RCC 7860 (cell line): ENCODE measurements around the gene CEP83.
"Not testable (repeated sequence)": the region's sequence is repeated elsewhere in the genome, so short reads cannot be mapped to it uniquely, and the experiment has no call there.

Source experiments
- DNase-seq: peaks from one replicate; pipeline ENCODE4 v3.0.0-alpha.2; 2015; ENCODE audit warnings: low spot score
- FAIRE-seq: peaks from 2 replicates; lab custom pipeline; 2012; peaks lifted over from hg19 to GRCh38; lab: Jason Lieb, UNC

CEP83 gene, protein sequence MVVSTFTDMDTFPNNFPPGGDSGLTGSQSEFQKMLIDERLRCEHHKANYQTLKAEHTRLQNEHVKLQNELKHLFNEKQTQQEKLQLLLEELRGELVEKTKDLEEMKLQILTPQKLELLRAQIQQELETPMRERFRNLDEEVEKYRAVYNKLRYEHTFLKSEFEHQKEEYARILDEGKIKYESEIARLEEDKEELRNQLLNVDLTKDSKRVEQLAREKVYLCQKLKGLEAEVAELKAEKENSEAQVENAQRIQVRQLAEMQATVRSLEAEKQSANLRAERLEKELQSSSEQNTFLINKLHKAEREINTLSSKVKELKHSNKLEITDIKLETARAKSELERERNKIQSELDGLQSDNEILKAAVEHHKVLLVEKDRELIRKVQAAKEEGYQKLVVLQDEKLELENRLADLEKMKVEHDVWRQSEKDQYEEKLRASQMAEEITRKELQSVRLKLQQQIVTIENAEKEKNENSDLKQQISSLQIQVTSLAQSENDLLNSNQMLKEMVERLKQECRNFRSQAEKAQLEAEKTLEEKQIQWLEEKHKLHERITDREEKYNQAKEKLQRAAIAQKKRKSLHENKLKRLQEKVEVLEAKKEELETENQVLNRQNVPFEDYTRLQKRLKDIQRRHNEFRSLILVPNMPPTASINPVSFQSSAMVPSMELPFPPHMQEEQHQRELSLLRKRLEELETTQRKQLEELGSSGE

GRCh38 chr12:94459728-94460615, at the start of gene CEP83:
CEP83 (minus strand) TSS chr12:94459867; CDS start chr12:94412490, 47,377 bp downstream.
- FAIRE-seq (peak; percentile 30), DNase-seq (peak; percentile 76)

- no peak for DNase-seq
- no peak for FAIRE-seq
Measured at GRCh38 chr12:94509317-94509716, 49.6 kb upstream of the CEP83 start.

GRCh38 chr12:94507455-94507854, 47.8 kb upstream of the CEP83 start:
- FAIRE-seq (no peak), DNase-seq (no peak)

DNA sequence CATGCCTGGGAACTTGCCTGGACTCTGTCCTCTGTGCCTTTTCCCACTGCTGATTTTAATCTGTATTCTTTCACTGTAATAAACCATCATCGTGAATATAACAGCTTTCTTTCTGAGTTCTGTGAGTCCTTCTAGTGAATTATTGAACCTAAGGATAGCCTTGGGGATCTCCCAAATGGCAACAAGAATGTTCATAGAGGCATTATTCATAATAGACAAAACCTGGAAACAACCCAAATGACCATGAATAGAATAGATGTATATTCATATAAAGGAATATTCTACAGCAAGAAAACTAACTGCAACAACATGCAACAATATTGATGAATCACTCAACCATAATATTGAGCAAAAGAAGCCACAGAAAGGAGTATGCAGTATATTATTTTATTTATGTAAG, 44.7 kb upstream of the CEP83 start:
- no peak for DNase-seq
- no peak for FAIRE-seq

DNA sequence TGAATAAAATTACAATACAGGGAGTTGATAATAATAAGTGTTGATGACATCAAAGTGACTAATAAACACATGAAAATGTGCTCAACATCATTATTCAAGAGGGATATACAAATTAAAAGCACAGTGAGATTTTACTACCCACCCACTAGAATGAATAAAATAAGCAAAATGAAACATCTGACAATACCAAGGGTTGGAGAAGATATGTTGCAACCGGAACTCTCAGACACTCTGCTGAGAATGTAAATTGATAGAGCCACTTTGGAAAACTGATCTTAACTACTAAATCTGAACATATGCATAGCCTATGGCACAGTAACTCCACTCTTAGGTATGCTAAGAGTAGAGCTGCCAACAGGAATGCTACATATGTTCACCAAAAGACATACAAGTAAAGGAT, 44.0 kb upstream of the CEP83 start:
- DNase-seq, result no peak
- FAIRE-seq, result no peak

GRCh38 chr12:94500831-94501567, 41.3 kb upstream of the CEP83 start:
- FAIRE-seq (no peak), DNase-seq (no peak)

DNA sequence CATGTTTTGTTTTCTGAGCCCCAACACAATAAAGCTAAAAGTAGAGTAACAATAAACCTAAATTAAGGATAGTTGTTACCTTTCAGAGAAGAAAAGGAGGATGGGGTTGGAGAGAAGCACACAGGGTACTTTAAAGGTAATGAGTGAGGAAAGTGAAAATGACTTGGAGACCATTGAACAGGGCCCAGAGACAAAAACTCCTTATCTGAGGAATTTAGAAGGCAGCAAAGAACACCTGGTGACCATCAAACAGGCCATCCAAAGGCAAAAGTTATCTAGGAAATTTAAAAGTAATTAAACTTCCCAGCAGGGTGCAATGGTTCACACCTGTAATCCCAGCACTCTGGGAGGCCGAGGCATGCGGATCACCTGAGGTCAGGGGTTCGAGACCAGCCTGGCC, 39.0 kb upstream of the CEP83 start:
- no peak for FAIRE-seq
- no peak for DNase-seq

- DNase-seq (no peak), FAIRE-seq (no peak)
Measured at GRCh38 chr12:94498073-94498472, 38.4 kb upstream of the CEP83 start.

DNA sequence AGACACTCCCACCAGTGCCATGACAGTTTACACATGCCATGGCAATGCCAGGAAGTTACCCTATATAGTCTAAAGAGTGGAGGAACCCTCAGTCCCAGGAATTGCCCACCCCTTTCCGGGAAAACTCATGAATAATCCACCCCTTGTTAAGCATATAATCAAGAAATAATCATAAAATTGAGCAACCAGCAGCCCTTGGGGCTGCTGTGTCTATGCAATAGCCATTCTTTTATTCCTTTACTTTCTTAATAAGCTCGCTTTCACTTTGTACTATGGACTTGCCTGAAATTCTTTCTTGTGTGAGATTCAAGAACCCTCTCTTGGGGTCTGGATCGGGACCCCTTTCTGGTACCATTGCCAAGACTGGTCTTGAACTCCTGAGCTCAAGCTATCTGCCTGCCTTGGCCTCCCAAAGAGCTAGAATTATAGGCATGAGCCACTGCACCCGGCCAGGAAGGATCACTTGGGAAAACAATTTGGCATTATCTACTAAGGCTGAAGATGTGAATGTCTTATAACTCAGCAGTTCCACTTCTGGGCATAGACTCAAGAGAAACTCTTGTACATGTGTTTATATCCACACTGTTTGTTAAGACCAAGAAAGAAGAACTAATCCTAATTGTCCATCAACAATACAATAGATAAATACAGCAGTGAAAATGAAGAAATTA, 35.9 kb upstream of the CEP83 start:
- DNase-seq (no peak), FAIRE-seq (no peak)

GRCh38 chr12:94491489-94491888, 31.8 kb upstream of the CEP83 start:
- no peak for FAIRE-seq
- DNase-seq, result no peak

DNA sequence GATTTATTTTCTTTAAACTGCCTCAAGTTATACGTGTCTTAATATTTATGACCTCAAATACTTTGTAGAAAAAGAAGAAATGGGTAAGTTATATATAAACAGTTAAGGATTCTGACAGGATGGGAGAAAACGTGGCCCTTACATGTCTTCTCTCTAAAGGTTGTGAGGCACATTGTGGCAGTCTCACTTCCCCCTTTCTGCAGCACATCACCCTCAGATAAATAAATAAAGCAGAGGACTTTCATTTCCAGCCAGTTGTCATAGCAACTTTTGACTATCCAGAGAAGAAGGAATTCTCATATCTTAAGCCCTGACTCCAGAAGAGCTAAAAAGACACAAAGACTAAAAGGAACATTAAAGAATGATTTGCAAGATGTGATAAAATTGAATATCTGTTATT, 28.8 kb upstream of the CEP83 start:
- FAIRE-seq, result no peak
- DNase-seq, result no peak

- FAIRE-seq (no peak), DNase-seq (no peak)
Measured at GRCh38 chr12:94481734-94482133, 22.1 kb upstream of the CEP83 start.

DNA sequence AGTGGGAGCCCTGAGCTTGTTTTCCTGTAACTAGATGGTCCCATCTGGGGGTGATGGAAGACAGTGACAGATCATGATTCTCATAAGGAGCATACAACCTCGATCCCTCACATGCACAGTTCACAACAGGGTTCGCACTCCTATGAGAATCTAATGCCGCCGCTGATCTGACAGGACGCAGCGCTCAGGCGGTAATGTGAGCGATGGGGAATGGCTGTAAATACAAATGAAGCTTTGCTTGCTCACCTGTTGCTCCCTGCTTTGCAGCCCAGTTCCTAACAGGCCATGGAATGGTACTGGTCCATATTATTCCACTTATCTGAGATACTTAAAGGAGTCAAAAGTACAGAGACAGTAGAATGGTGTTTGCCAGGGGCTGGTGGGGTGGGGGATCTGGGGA, 9.9 kb upstream of the CEP83 start:
- DNase-seq (no peak), FAIRE-seq (no peak)

DNA sequence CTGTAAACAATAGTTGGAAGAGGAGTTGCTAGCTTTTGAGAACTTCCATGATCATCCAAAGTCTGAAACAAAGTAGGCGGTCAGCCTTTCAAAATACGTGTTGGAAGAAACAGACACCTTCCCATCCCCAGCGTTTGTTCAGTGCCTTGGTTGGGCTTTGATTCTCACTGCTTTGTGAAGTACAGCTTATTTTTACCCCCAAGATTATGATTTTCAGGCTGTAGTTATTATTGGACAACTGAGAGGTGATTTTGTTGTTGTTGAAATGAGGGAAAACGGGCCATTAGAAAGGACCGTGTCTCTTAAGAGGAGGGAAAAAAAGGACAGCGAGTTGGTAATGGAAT, 921 bp upstream of the CEP83 start:
- no peak for DNase-seq
- no peak for FAIRE-seq

DNA sequence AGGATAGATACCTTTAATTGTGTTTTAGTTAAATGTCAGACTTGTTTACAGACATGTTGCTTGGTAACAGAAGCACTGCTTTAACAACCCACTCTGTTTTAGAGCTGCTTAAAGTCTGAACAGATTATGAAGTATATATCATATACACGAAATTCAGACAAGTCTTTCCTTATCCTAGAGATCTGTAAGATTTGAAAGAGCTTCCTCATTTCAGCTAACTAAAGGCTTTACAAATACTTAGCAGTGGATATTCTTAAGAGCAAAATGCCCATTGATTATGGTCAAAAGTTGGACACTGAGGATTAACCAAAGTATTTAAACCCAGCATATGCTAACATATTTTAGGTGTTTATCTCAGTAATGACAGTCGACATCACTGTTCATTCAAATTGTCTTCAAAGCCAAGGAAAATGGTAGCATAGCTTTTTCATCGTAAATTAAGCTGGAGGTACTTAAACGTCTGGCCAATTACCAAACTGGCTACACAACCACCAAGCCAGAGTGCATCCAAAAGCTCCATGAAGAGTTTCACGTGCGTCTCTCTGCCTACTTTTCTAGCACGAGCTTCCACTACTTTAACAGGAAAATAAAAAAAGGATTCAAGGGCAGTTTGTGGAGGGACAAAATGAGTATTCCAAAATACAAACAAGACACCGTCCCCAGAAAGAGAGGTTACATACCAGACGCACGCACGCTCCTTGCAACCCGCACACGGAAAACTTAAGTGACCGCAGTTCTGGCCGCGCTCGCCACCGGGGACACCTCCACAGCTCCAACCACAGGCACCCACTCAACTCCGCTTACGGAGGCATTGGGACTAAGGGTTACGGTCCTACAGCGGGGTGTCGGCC, 565 bp downstream of the CEP83 start:
- no peak for DNase-seq
- no peak for FAIRE-seq

DNA sequence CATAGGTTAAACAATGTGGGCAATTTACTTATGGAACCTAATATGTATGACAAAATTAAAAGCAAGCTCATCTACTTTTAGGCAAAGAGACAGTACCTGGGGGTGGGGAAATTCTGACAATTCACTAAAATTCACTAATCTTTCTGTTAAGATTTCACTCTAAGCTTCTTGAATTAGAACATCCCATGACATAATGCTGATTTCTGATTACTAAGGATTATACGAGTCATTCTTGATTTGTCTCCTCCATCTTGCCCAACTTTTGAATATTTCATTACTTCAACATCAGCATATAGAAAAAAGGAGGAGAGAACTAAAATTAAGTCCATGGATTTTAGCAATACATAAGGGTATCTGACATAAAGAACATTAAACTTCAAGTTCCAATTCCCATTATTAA, 2.4 kb downstream of the CEP83 start:
- no peak for FAIRE-seq
- no peak for DNase-seq

- FAIRE-seq, DNase-seq: not testable (repeated sequence)
Measured at GRCh38 chr12:94454318-94454717, 5.3 kb downstream of the CEP83 start.

- DNase-seq, result no peak
- FAIRE-seq, result no peak
Measured at GRCh38 chr12:94445662-94446061, 14.0 kb downstream of the CEP83 start.

DNA sequence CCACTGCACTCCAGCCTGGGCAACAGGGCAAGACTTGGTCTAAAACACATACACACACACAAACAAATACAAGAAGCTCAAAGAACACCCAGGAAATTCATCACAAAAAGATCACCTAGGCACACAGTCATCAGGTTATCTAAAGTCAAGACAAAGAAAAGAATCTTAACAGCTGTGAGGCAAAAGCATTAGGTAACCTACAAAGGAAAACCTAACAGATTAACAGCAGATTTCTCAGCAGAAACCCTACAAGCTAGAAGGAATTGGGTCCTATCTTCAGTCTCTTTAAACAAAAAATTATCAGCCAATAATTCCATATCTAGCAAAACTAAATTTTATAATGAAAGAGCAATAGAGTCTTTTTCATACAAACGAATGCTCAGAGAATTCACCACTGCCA, 22.4 kb downstream of the CEP83 start:
- FAIRE-seq, result no peak
- DNase-seq, result no peak
